Measurements from ENCODE around the gene NMD3.

- TF ChIP-seq POLR2A (IDR thresholded peaks at IDR 0.05; ENCODE audit: low read depth, low read length): no peak
- no peak for TF ChIP-seq TAF1 (IDR thresholded peaks at IDR 0.05; ENCODE audit: borderline replicate concordance, low read depth, low read length)
These were observed 31.0 kb downstream of the NMD3 start for GRCh38 chr3:161252143-161252542.
